Measurements from ENCODE around the gene GLI3. TPM values are rescaled to one million over a fixed set of nuclear protein-coding genes. Genes with fewer than 3 reads are reported as not detected.

The GLI3 gene
- total and polyA plus RNA-seq, 2 of the 4 experiments (the other 2 are of a cell fraction): 1.3 to 3.9 TPM

GRCh38 chr7:42262964-42263363, 26.0 kb upstream of the GLI3 start:
- Histone ChIP-seq H3K4ac (ENCODE audit: low read depth, low read length) (no peak overlapping the region), H3K36me3 (ENCODE audit: control insufficient read depth, insufficient read depth, low read length) (no peaks in the 10 kb centered on the region), H3K23ac (ENCODE audit: low read depth, low read length) (no peak overlapping the region), H2AK9ac (replicated peaks; ENCODE audit: low read depth, low read length, poor library complexity) (peak overlapping the region; percentile 9), H2BK20ac (ENCODE audit: low read depth, low read length) (no peak overlapping the region), H4K8ac (ENCODE audit: low read depth in 2 of 2, low read length in 2 of 2) (no peak overlapping the region), H3K4me1 (ENCODE audit: control insufficient read depth, insufficient read depth, low read length) (no peaks in the 10 kb centered on the region; the same call in 1 of the 2 replicates), H2AK5ac (ENCODE audit: low read depth, low read length) (no peak overlapping the region), H2BK5ac (ENCODE audit: low read depth, low read length, poor library complexity, severe bottlenecking) (no peak overlapping the region), H3K4me2 (ENCODE audit: low read depth, low read length) (no peak overlapping the region), H3K27me3 (ENCODE audit: control insufficient read depth, insufficient read depth, low read length) (0 out of 2 replicates have a peak, but pooled peaks cover 1% of the 10 kb centered on the region), H3K9me3 (ENCODE audit: control insufficient read depth, insufficient read depth, low read length) (no peaks in the 10 kb centered on the region), H3K14ac (replicated peaks; ENCODE audit: low read depth, low read length) (no peak overlapping the region; the same call in 1 of the 2 replicates), H2BK15ac (ENCODE audit: low read depth, low read length) (no peak overlapping the region), H2AFZ (replicated peaks; ENCODE audit: low read length, poor library complexity) (peak overlapping the region; percentile 61), H4K91ac (ENCODE audit: insufficient read depth, low read depth, low read length) (no peak overlapping the region), H3K79me1 (ENCODE audit: low read depth in 1 of 2, low read length in 2 of 2) (no peaks in the 10 kb centered on the region), H3K56ac (ENCODE audit: extremely low read depth, insufficient read depth, low read length) (no peak overlapping the region), H4K20me1 (ENCODE audit: insufficient read depth, low read length) (no peaks in the 10 kb centered on the region), H3K18ac (ENCODE audit: low read depth, low read length) (no peak overlapping the region), H4K5ac (ENCODE audit: low read depth, low read length) (no peak overlapping the region), H3K27ac (ENCODE audit: insufficient read depth, low read length) (no peak overlapping the region), H3K9ac (ENCODE audit: low read depth, low read length) (no peak overlapping the region), H2BK120ac (ENCODE audit: low read depth, low read length) (no peak overlapping the region), H3K4me3 (ENCODE audit: insufficient read depth, low read depth, low read length) (no peak overlapping the region), H3K9me1 (ENCODE audit: insufficient read depth, low read length) (no peaks in the 10 kb centered on the region)
- CTCF ChIA-PET: interaction anchor here (1.4 kb wide), 1 partner anchor 11 kb away, joined by 3 read pairs; no protein-coding TSS in a partner anchor
- no TSS peak for BruUV-seq (replicated peaks)
- TF ChIP-seq USF2 (IDR thresholded peaks at IDR 0.05; ENCODE audit: low read depth, low read length) (peak; percentile 68; the same call in 1 of the 2 replicates), BHLHE40 (IDR thresholded peaks at IDR 0.05; ENCODE audit: low read depth, low read length) (peak; percentile 8; the same call in 1 of the 2 replicates), POLR2A (IDR thresholded peaks at IDR 0.05; ENCODE audit: low read depth, low read length) (no peak)
- ATAC-seq (ENCODE audit: low read depth) (peak; percentile 63), DNase-seq (peak; percentile 70)
- intact Hi-C loops (cut with micrococcal nuclease) (no loop called here), dilution Hi-C loops (cut with HindIII; ENCODE audit: low sequenced_read_pairs, unreplicated experiment) (no loop called here), in situ Hi-C loops (cut with MboI; ENCODE audit: low sequenced_read_pairs) (no loop called here)
- POLR2A ChIA-PET (ENCODE audit: unreplicated experiment): no interaction called here
- WGBS, 2 experiments (ENCODE audit: extremely low coverage in 2 of 2, insufficient read length in 1 of 2): 0% methylated on average over 1 of the region's 7 CpGs; no CpG with 5 or more reads in 1 of the 2 experiments

Data from IMR-90 (cell line).